ENCODE measurements around the gene OMD. TPM values are rescaled to one million over a fixed set of nuclear protein-coding genes. Genes with fewer than 3 reads are reported as not detected.
"Not testable (repeated sequence)": the region's sequence is repeated elsewhere in the genome, so short reads cannot be mapped to it uniquely, and the experiment has no call there.

Gene OMD
- total RNA-seq, 1 donor from 2014 or later, result 35.7 TPM

DNA sequence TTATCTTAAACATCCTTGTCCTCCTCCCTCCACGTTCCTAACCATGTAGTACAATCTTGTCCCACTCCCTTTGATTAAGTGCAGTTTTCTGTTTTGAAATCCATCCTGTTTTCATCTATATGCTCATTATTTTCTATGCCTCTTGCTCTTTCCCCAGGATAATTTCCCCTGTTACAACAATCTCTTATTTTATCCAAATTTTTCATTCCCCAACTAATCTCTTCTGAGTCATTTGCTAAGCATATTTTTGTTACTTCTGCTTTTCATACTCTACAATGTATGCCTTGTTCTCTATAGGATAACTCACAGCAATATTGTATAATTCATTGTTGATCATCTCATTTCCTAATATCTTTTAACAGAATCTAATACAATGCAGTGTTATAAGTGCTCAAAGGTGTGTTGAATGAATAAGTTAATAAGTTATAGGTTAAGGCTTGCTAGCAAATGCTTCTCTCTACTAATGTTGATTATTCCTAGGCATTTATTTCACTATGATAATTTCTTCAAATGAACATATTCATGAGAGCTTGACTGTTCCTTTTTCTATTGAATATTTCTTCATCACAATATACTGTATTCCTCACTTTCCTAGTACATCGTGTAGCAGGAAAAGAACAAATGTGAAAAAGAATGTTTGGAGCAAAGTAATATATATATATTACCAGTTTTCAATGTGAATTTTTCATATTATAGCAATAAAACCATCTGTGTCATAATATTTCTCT lies 1.5 kb downstream of the OMD start:
- intact Hi-C loops (cut with DNase I), result no loop called here
- DNase-seq (ENCODE audit: low spot score) (no peak), ATAC-seq (no peak)

DNA sequence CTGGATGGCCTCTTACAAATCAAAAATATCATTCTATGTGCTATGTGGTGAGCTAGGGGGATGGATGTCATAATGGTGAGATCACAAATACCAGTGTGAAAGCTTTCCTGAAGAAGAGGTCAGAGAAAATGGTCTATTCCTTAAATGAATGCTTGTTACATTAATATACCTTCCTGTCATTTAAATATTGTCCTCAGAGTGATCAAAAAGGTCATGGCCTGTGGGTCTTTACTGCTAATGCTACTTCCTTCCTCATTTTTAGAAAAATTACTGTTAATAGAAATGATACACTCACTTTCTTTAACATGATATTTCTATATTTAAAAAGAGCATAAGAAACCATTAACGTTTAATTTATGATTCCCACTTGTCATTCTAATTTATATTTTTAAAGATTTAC lies 9.7 kb downstream of the OMD start:
- no peak for ATAC-seq
- DNase-seq (ENCODE audit: low spot score), result no peak
- intact Hi-C loops (cut with DNase I), result no loop called here

DNA sequence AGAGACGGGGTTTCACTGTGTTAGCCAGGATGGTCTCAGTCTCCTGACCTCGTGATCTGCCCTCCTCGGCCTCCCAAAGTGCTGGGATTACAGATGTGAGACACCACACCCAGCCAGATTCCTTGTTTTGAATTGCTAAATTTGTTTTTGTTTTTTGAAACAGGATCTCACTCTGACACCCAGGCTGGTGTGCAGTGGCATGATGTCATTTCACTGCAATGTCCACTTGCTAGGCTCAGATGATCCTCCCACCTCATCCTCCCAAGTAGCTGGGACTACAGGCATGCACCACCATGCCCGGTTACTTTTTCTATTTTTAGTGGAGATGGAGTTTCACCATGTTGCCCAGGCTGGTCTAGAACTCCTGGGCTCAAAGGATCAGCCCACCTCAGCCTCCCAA lies 13.1 kb downstream of the OMD start:
- intact Hi-C loops (cut with DNase I); DNase-seq (ENCODE audit: low spot score): not testable (repeated sequence)
- ATAC-seq, result peak; percentile 25

DNA sequence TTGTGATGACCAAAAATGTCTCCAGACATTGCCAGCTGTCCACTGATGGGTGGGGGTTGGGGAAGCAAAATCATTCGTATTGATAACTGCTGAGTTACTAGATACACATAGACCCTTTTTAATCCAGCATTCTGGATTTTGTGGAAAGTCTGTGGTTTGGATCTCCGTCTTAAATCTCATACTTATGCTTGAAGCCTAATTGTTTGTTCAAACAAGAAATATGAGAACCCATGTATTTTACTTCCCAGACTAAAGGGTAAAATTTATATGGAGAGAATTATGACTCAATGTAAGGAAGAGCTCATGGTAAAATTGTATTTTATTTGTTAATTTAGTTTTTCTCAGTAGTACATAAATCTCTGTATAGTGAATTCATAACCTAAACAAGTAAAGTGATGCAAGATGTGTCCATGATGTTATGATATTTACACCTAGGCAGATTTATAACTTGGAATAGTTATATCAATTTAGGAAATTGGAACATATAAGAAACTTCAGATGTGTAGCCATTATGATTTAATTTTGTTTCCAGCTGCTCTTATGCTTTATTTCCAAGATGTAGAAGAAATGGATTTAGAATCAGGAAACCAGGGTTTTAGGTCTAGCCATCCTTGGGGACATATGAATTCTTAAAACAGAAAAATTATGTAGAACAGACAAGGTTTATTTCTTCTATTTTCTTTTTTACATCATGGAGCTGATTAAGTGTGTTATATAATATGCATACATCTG lies 15.4 kb downstream of the OMD start:
- intact Hi-C loops (cut with DNase I), result no loop called here
- DNase-seq (ENCODE audit: low spot score) (no peak), ATAC-seq (no peak)

DNA sequence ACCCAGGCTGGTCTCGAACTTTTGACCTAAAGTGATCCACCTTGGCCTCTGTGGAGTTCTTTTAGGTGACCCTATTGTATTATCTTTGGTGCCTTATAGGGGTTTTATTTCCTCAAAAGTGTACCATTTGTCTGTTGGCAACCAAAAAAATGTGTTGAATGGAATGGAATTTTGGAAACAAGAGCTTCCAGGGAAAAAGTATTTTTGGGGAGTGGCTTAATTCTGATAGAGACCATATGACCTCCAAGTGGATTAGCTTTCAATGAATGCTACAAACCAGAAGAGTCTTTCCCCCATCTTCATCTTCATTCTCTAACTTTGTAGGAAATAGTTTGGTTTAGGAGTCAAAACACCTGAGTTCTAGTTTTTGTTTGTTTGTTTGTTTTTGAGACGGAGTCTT lies 16.5 kb downstream of the OMD start:
- intact Hi-C loops (cut with DNase I), result no loop called here
- no peak for ATAC-seq
- DNase-seq (ENCODE audit: low spot score), result no peak

DNA sequence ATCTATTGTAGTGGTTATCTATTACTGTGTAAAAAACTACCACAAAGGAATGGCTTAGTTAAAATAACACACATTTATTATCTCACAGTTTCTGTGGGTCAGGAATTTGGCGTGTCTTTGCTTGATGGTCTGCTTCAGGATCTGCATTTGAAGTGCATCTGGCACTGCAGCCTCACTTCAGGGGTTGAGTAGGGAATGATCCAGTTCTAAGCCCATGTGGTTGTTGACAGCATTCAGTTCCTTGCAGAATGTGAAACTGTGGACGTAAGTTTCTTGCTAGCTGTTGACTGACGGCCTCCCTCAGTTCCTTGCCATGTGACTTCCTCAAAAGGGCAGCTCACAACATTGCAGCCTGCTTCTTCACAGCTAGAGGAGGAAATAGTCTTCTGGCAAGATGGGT lies 17.8 kb downstream of the OMD start:
- DNase-seq (ENCODE audit: low spot score) (no peak), ATAC-seq (peak; percentile 88)
- intact Hi-C loops (cut with DNase I), result no loop called here

DNA sequence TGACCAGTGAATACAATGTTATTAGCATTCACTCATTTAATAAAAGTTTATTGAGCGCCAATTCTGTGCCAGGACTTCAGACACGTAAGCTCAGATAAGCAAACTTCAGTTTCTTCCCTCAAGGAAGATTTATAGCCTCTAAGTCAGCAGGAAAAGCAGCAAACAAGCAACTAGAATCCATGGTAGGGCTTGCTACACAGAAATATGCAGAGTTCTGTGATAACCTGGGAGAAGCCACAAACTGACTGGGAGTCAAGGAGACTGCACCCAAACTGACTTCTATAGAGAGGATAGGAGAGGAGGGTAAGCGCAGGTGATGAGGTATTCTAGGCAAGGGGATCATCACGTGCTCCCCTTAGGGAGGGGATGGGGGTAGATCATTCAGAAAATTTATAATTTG lies 18.5 kb downstream of the OMD start:
- DNase-seq (ENCODE audit: low spot score) (no peak), ATAC-seq (no peak)
- intact Hi-C loops (cut with DNase I), result no loop called here

DNA sequence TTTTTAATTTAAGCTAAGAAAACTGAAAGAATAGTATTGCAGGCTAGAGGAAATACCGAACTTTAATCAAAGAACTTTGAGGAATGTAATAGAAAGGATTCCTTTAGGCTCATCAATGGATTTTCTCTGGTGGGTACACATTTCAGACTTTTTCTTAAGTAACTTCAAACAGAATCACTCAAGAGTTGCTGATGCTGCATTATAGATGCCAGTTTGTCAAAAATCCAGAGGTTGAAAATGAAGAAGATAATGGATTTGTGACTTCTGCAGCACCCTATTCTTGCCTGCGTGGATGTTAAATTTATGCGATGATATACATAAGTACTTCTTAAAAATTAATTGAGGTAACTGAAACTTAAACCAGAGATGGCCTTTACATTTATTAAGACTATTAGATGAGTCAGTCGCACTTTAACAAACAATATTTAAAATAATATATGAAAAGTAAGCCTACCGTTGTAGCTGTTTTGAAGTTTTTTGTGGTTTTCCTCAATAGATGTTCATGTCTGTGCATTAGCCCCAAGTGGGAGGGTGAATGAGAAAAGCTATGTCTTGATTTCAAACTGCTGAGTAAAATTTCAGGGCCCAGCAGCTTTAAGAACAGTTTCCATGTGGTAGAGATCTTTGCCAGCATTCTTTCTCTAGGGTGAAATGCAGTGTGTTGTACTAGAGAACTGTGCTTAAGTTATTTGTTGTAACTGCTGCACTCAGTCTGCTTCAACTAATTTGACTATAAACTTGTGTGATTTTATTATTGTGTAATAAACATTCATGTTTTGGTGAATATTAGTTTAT lies 20.0 kb downstream of the OMD start, which contains the start of gene OGN:
OGN (minus strand) TSS at position 537 of the 795 bp plus-strand sequence. CDS start 1,171 bp downstream, outside the sequence.
- DNase-seq (ENCODE audit: low spot score) (no peak), ATAC-seq (peak; percentile 57)
- intact Hi-C loops (cut with DNase I), result no loop called here

DNA sequence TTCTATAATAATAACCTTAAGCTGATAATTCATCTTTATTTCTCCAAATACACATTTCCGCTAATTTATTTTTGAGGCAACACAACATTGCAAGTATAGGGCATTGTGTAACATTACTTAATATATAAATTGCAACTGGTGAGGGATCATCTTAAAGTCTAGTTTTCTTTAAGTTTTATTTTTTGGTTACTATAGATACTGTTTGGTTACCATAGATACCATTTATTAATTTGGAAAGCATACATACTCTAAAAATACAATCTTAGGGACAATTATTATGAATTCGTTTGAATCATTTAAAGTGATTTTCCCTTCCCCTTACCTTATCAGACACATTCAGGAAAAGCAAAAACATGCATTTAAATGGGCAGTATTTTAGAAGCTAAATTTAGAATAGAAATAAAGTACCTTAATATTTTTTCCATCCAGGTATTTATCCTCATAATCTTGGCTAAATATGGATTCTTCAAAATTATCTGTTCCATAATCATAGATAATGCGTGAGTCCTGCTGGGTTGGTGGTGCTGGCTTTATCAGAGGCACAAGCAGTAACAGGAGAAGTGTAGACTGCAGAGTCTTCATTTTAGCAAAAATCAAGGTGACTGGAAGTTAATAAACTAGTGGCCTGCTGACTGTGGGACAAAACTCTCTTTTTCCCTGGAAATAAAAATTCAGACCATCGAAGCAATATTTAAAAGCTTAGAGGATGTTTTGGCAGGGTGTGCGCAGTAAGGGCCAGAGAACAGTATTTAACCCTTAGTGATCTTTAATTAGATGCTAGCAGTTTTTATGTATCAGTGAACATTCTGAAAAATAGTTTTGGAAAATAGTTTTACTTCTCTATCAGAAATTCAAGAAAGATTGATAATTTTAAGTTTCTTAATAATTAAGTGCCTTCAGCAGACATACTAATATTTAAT lies 21.2 kb downstream of the OMD start:
- ATAC-seq, result peak; percentile 25
- intact Hi-C loops (cut with DNase I), result no loop called here
- DNase-seq (ENCODE audit: low spot score), result no peak

DNA sequence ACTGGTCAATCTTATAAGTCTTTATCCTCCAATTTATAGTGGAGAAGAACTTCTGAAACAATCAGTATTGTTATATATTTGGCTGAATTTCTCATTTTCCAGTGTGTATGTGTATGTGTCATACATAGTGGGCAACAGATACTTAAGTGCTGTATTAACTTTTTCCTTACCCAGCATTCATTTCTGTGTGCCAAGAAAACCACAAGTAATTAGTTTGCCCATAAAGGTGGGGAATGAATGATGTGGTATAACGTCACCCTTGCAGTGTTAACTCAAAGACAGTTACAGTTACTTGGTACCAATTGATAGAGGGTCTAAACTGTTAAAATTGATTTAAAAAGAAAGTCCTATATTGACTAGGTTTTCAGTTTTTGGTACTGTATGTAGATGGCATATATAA lies 21.9 kb downstream of the OMD start:
- intact Hi-C loops (cut with DNase I), result no loop called here
- no peak for ATAC-seq
- no peak for DNase-seq (ENCODE audit: low spot score)

DNA sequence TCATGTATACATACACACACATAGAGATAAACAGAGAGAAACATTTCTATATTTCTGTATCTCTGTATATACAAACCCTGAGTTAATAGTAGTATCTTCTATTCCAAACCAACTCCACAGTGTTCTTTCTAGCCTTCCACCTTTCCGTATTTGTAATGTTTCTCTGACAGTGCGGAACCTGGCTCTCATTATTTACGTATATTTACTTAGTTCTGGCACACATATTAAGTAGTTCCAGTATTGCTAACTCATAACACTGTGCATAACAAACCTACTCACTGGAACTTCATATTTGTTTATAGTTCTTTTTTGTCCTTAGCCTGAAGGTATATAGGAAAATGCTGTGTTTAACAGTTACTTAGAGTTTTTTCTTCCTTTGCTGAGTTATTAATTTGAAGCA lies 26.4 kb downstream of the OMD start:
- intact Hi-C loops (cut with DNase I), result no loop called here
- ATAC-seq, result no peak
- no peak for DNase-seq (ENCODE audit: low spot score)

DNA sequence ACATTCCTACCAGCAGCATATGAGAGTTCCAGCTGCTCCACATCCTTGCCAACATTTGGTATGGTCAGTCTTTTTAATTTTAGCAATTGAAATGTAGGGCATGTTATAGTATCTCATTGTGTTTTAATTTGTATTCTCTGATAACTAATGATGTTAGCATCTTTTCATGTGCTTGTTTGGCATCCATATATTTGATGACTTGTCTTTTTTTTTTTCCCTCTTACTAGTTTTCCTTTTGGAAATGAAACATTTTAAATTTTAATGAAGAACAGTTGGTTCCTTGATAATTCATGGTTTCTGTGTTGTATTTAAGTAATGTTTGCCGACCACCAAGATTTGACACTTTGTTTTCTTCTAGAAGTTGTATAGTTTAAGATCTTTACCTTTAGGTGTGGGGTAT lies 28.7 kb downstream of the OMD start:
- no peak for ATAC-seq
- intact Hi-C loops (cut with DNase I), result no loop called here

DNA sequence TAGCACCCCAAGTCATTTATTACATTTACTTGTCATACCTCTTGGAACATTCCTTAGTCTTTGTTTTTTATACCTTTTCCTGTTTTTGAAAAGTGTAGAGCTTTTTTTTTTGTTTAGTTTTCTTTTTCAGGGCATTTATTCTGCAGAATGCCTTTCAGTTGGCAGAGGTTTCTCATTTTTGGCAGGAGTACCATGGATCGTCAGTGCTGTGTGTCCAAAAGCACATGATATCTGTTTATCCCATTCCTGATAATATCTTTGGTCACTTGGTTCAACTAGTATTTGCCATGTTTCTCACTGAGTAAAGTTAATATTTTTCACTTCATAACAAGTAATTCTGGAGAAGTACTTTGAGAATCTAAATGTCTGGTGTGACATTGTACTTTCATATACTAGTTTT lies 30.6 kb downstream of the OMD start:
- peak; percentile 75 for ATAC-seq
- no peak for DNase-seq (ENCODE audit: low spot score)
- intact Hi-C loops (cut with DNase I), result no loop called here

More for the DNA sequence above, 28.7 kb downstream of the OMD start:
- no peak for DNase-seq (ENCODE audit: low spot score)

DNA sequence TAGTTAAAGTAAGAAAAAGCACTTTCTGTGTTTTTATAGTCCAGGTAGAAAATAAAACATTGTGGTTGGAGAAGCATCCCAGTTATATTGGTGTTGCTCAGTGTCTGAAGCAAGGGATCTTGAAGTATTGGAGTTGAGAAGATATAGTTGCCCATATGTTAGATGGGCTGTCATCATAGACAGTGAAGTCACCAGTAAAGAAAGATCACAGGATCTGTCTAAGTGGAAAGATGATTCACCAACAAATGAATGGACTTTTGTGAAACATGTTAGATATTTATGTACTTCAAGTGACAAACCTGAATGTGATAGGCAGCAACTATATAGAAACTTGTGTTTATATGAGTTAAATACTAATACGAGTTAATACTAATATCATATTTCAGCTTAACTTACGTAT lies 31.6 kb downstream of the OMD start:
- no peak for DNase-seq (ENCODE audit: low spot score)
- intact Hi-C loops (cut with DNase I), result no loop called here
- no peak for ATAC-seq

DNA sequence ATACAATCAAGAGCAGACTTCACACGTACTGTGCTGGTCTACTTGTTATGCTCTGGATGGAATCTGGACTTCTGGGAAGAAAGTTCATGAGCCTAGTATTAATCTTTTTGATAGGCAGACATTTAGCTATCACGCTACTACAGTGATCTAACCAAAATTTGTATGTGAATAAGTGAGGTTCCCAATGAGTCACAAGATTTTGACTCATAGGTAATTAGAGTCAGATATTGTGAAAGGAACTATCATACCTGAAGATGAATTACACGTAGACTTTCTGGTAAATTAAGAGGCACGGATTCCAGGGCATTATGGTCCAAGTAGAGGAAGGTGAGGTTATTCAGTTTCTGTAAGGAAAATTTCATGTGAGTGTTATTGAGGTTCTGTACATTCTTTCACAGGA lies 38.3 kb downstream of the OMD start:
- intact Hi-C loops (cut with DNase I), result no loop called here
- no peak for DNase-seq (ENCODE audit: low spot score)
- peak; percentile 46 for ATAC-seq

DNA sequence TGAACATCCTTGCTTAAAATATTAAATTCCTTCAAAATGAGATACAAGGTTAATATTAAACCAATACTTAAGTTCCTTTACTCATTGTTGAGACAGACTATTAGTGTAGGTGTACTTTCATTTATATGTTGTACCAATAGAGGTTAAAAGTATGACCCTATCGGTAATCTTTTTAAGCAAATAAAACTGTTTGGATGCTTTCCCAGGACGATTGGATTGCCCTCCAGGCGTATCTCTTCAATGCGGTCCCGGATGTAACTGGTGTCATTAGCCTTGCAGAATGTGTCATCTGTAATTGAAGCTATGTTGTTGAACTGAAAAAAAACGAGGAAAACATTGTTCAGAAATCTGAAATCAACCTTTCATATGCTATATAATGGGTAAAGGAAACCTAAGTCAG lies 38.8 kb downstream of the OMD start:
- intact Hi-C loops (cut with DNase I), result no loop called here
- ATAC-seq, result peak; percentile 34
- DNase-seq (ENCODE audit: low spot score), result no peak

DNA sequence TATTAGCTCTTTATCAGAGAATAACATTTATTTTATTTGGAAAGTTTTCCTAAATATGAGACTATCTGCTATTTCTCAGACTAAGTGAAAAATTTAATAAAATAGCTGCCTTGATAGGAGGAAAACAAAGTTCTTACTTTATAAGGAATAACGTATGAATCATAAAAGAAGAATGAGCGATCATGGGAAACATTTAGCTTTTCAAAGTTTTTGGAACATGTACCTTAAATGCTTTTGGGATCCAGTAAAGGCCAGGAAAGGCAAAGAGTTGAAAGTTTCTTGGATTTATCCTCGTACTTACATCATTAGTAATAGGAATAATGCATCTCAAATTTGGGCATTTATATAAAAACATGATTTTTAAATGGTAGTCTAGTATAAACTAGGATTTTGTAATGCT lies 39.3 kb downstream of the OMD start:
- no peak for DNase-seq (ENCODE audit: low spot score)
- ATAC-seq, result no peak
- intact Hi-C loops (cut with DNase I), result no loop called here

DNA sequence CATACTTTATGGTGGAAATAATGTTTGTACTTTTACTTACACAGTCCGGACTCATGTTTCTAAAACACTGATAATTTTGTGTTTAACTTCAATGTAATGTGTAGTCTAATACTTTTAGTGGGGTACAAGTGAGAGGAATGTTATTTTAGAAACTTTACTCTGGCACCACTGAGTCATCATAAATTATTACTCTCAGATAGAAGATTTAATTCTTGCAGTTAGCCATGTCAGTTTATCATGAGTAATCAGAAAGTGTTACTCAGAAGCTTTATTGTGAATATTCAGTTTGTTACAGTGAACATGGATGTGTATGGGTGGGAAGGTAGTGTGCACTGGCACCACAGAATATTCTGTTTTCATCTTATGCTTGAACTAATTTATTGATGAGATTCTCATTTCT lies 39.9 kb downstream of the OMD start:
- intact Hi-C loops (cut with DNase I), result no loop called here
- no peak for ATAC-seq

DNA sequence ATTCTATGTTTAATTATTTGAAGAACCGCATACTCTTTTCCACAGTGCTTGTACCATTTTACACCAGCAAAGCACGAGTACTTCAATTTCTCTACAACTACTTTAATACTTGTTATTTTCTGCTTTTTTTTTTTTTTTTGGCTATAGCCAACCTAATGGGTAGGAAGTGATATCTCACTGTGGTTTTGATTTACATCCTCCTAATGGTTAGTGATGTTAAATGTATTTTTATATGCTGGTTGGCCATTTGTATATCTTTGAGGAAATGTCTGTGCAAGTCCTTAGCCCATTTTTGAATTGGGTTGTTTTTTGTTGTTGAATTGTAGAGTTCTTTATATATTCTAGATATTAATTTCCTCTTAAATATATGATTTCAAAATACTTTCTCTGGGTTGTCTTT lies 42.5 kb downstream of the OMD start:
- intact Hi-C loops (cut with DNase I), result no loop called here
- DNase-seq (ENCODE audit: low spot score) (no peak), ATAC-seq (no peak)

More for the DNA sequence above, 39.9 kb downstream of the OMD start:
- no peak for DNase-seq (ENCODE audit: low spot score)

All from sciatic nerve (tissue), 2 donors.